C1 segment of cervical spinal cord (tissue), 14 donors: ENCODE data around the gene OR7D4.
"Not testable (repeated sequence)": the region's sequence is repeated elsewhere in the genome, so short reads cannot be mapped to it uniquely, and the experiment has no call there.

Source experiments
- DNase-seq, 14 donors: peaks; one replicate each; lab custom pipeline; 2025; lab: John Stamatoyannopoulos, UW

OR7D4 gene

GRCh38 chr19:9219489-9219888 is at the start of gene OR7D4:
Gene OR7D4, minus strand, starts transcription at chr19:9219589. Its CDS starts 4,752 bp downstream, at chr19:9214837.
- DNase-seq = no peak

- DNase-seq = no peak
Measured at GRCh38 chr19:9251236-9251635, 31.8 kb upstream of the OR7D4 start.

- DNase-seq = no peak
Measured at GRCh38 chr19:9250630-9251029, 31.2 kb upstream of the OR7D4 start, which contains the start of gene OR7E24. Gene OR7E24, plus strand, starts transcription at chr19:9250930. Its CDS starts 114 bp downstream, at chr19:9251044.

- DNase-seq = peak in 11 of 14 donors; percentile 0 to 58 (median 20)
Measured at GRCh38 chr19:9205501-9206113, 13.8 kb downstream of the OR7D4 start.

- not testable (repeated sequence) for DNase-seq
Measured at GRCh38 chr19:9198044-9198443, 21.3 kb downstream of the OR7D4 start.

GRCh38 chr19:9189535-9189934 is 29.9 kb downstream of the OR7D4 start:
- DNase-seq = no peak

- no peak for DNase-seq
Measured at GRCh38 chr19:9187191-9187590, 32.2 kb downstream of the OR7D4 start.

- DNase-seq = no peak
Measured at GRCh38 chr19:9183000-9183399, 36.4 kb downstream of the OR7D4 start.

- DNase-seq = no peak
Measured at GRCh38 chr19:9178901-9179300, 40.5 kb downstream of the OR7D4 start, which contains the start of gene OR7D2. Gene OR7D2, plus strand, starts transcription at chr19:9178979. Its CDS starts 6,803 bp downstream, at chr19:9185782.

- no peak for DNase-seq
Measured at GRCh38 chr19:9175326-9175725, 44.1 kb downstream of the OR7D4 start.

GRCh38 chr19:9171393-9171991 is 47.9 kb downstream of the OR7D4 start:
- DNase-seq = no peak

GRCh38 chr19:9166846-9167245 is 52.5 kb downstream of the OR7D4 start:
- no peak for DNase-seq

- no peak for DNase-seq
Measured at GRCh38 chr19:9165261-9165660, 54.1 kb downstream of the OR7D4 start.

- DNase-seq = no peak
Measured at GRCh38 chr19:9161427-9161826, 58.0 kb downstream of the OR7D4 start.
